ENCODE results near the gene UEVLD.

UEVLD gene

DNA sequence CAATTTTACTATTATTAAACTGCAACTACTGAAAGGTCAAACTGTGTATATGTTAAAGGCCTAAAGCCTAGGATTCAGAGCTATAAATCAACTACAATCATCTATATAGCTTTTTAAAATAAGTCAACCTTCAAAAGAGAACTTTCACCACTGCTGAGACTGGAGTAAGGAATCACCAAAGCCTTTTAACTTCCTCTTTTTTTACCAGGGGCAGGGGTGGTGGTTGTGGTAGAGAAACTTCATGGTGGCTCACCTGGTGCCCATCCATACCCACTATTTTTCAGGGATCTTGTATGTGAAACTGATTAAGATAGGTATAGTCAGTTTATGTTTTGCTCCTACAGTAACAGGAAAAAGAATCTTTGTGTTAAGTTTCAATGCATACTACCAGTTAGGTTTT, 93.3 kb downstream of the UEVLD start:
- no peak for DNase-seq

DNA sequence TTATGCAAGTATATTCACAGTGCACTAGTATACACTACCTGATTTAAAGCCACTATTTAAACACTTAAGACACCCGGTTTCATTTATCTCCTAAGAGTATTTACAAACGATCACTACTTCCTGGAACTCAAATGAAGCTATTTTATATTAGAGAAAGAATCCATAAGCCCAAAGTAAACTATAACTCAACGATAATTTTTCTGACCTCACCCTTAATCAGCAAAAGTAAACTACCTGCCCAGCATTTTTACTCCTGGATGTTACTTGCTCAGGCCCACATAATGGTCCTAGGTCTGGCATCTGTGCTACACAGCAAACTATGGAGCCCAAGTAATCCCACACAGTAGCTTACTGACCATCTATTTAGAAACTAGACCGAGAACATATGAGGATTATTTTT, 95.2 kb downstream of the UEVLD start:
- DNase-seq, result no peak

- DNase-seq, result no peak
These were observed 95.6 kb downstream of the UEVLD start for GRCh38 chr11:18492888-18493287.

DNA sequence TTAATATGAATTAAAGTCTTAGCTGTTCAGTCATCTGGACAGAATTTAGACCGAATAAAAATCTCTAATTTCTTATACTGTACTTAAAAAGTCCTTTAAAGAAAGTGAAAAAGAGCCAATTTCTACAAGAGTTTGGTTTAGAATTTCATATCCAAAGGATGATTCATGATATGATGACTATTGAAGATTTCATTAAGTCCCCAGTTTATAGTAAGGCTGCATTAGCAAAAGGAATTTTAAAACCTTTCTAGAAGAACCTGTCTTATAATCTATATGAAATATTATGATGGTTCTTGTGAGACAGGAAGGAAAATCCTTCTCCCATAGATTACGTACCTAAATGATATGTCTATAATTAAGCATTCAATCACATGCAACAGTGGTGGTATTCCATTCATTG, 96.6 kb downstream of the UEVLD start:
- no peak for DNase-seq

- DNase-seq, result no peak
These were observed 97.6 kb downstream of the UEVLD start for GRCh38 chr11:18490736-18491485.

DNA sequence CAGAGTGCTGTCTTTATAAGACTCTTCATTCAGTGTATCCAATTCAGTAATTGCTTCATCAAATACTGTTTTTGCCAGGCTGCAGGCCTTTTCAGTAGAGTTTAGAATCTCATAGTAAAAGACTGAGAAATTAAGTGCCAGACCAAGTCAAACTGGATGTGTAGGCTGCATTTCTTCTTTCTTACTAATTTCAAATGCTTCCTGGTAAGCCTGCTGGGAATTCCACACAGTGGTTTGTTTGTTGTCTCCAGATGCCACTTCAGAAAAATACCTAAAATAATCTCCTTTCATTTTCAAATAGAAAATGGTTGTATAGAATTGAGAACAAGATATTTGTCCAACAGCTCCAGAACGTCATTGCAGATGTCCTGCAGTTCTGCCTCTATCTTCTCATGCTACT, 98.2 kb downstream of the UEVLD start:
- DNase-seq, result no peak

- no peak for DNase-seq
These were observed 102.5 kb downstream of the UEVLD start for GRCh38 chr11:18485913-18486528.

Data from activated CD4-positive, alpha-beta T cell treated with anti-CD3 and anti-CD28 coated beads for 4 hours (primary cell).